NCI-H69 (cell line): Measurements from ENCODE around the gene CCDC97.
"Not testable (repeated sequence)": the region's sequence is repeated elsewhere in the genome, so short reads cannot be mapped to it uniquely, and the experiment has no call there.

ENCODE experiments used
- DNase-seq: peaks from one replicate; lab custom pipeline; 2025; lab: John Stamatoyannopoulos, UW

The CCDC97 gene

GRCh38 chr19:41339936-41340335, 30.0 kb downstream of the CCDC97 start:
- DNase-seq, result no peak

- DNase-seq, result peak; percentile 39
These were observed 31.9 kb downstream of the CCDC97 start for GRCh38 chr19:41341669-41342490.

- no peak for DNase-seq
These were observed 34.2 kb downstream of the CCDC97 start for GRCh38 chr19:41344162-41344561.

- DNase-seq, result not testable (repeated sequence)
These were observed 36.9 kb downstream of the CCDC97 start for GRCh38 chr19:41346916-41347315.

- no peak for DNase-seq
These were observed 40.9 kb downstream of the CCDC97 start for GRCh38 chr19:41350735-41351338.

- peak; percentile 74 for DNase-seq
These were observed 41.6 kb downstream of the CCDC97 start for GRCh38 chr19:41351339-41352245.

- DNase-seq, result no peak
These were observed 42.3 kb downstream of the CCDC97 start for GRCh38 chr19:41352279-41352608.

- peak; percentile 78 for DNase-seq
These were observed 42.9 kb downstream of the CCDC97 start for GRCh38 chr19:41352609-41353465.

- peak; percentile 78 for DNase-seq
These were observed 43.7 kb downstream of the CCDC97 start, which contains the start of gene TGFB1 for GRCh38 chr19:41353466-41354342. Gene TGFB1, minus strand, starts transcription at chr19:41353922. Its CDS starts 878 bp downstream, at chr19:41353044.

- no peak for DNase-seq
These were observed 44.5 kb downstream of the CCDC97 start for GRCh38 chr19:41354343-41354953.

- no peak for DNase-seq
These were observed 45.1 kb downstream of the CCDC97 start for GRCh38 chr19:41355035-41355434.

- no peak for DNase-seq
These were observed 45.8 kb downstream of the CCDC97 start for GRCh38 chr19:41355802-41356201.

- DNase-seq, result no peak
These were observed 47.2 kb downstream of the CCDC97 start for GRCh38 chr19:41356984-41357739.

- DNase-seq, result no peak
These were observed 47.8 kb downstream of the CCDC97 start for GRCh38 chr19:41357746-41358145.

- DNase-seq, result no peak
These were observed 49.8 kb downstream of the CCDC97 start for GRCh38 chr19:41359741-41360140.

- DNase-seq, result no peak
These were observed 52.3 kb downstream of the CCDC97 start for GRCh38 chr19:41362143-41362847.

GRCh38 chr19:41363371-41363752, 53.4 kb downstream of the CCDC97 start:
- no peak for DNase-seq

- peak; percentile 99 for DNase-seq
These were observed 54.0 kb downstream of the CCDC97 start, which contains the start of gene B9D2 for GRCh38 chr19:41363753-41364523. Gene B9D2, minus strand, starts transcription at chr19:41364149. Its CDS starts 630 bp downstream, at chr19:41363519.
